Brain pericyte (primary cell): ENCODE results near the gene WDR93.
"Not testable (repeated sequence)": the region's sequence is repeated elsewhere in the genome, so short reads cannot be mapped to it uniquely, and the experiment has no call there.

ENCODE experiments used
- DNase-seq: peaks from one replicate; pipeline ENCODE4 v3.0.0-alpha.2; 2012; ENCODE audit warnings: low read depth, low spot score

WDR93 gene

DNA sequence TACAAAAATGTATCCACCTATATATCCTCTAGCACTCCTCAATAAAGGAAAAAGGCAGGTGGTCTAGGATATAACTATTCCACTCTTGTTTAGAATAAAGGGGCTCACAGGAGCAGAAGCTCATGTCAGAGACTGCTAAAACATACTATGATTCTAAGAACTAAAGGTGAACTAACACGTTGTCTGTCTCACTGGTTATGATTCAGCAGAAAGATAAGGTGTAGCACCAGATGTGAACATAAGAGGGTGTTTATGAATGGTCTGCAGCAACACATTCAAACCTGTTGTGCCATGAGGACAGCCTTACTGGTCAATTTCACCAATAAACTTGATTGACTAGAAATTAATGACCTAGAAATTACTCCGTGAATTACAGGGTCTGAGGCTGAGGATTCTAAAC, 4.6 kb upstream of the WDR93 start:
- DNase-seq = no peak

DNA sequence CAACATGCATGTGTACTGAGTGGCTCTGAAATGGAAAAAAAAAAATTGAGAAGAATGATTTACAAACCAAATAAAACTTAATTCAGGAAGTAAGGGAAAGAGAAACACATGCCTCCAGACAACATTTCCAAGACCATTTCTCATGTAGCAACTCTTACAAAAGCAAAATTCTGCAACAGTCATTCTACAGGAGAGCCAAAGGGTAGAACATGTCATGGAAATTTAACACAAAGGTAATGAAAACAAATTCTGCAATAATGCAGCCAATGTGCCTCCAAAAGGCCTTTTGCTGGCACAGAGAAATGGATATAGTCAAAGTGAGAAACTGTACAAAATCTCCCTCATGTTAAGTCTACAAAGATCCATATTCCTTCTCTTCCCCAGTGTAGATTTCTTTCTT, 4.1 kb upstream of the WDR93 start:
- DNase-seq = no peak

DNA sequence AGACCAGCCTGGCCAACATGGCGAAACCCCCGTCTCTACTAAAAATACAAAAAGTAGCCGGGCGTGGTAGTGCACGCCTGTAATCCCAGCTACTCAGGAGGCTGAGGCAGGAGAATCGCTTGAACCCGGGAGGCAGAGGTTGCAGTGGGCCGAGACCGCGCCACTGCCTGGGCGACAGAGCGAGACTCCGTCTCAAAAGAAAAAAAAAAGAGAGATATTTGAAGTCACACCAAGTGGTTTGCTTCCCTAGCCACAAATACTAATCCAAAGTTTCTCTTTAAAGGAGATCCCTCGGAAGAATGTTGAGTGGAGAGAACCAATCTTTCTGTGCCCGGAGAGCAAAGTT, 708 bp upstream of the WDR93 start:
- not testable (repeated sequence) for DNase-seq

DNA sequence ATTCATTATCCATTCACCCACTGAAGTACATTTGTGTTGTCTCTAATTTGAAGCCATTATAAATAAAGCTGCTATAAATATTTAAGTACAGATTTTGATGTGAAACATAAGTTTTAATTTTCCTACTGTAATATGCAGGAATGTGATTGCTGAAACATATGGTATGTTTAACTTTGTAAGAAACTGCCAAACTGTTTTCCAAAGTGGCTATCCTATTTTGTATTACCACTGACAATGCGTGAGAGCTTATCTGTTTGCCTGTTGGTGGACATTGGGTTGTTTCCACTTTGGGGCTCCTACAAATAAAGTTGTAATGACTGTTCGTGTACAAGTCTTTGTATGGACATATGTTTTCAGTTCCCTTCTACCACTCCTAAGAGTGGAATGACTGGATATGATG, 2.5 kb downstream of the WDR93 start:
- DNase-seq = no peak

DNA sequence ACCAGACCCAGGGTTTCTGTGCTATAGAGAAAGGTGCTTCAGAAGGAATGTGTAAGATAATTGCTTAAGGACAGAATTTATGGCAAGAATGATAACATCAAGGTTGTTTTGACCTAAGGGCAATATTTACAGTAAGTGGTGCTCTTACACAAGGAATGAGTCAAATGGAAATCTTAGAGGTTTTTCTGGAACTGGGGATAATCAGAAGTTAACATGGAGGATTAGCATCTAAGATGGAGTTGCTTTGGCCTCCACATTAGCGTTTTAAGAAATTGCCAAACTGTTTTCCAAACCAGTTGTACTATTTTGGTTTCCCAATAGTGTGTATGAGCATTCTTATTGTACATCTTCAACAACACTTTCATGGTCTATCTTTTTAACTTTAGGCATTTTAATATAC, 3.1 kb downstream of the WDR93 start:
- no peak for DNase-seq

DNA sequence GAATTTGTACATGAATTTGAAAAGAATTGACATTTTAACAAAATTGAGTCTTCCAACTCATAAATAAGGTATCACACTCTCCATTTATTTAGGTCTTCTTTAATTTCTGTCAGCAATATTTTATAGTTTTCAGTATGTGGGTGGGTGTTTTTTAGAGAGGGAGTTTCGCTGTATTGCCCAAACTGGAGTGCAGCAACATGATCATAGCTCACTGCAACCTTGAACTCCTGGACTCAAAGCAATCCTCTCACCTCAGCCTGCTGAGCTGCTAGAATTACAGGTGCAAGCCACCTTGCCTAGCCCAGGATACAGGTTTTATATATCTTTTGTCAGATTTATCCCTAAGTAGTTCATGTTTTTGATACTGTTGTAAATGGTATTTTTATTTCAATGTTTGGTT, 4.6 kb downstream of the WDR93 start:
- no peak for DNase-seq

DNA sequence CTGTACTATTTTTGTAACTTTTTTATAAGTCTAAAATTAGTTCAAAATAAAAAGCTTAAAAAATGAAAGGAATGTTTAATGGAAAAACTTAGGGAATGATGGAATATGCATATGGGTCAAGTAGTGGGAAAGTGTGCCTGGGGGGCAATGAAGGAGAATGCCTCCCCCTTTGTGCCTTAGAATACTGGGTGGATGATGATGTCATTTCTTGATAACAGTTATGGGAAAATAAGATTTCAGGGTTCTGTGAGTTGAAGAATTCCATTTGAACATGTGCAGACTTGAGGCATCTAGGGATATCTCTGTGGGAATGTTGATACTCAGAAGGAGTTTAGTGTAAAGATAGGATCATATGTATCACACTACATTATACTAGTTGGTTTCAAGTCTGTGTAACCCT, 13.8 kb downstream of the WDR93 start:
- no peak for DNase-seq

DNA sequence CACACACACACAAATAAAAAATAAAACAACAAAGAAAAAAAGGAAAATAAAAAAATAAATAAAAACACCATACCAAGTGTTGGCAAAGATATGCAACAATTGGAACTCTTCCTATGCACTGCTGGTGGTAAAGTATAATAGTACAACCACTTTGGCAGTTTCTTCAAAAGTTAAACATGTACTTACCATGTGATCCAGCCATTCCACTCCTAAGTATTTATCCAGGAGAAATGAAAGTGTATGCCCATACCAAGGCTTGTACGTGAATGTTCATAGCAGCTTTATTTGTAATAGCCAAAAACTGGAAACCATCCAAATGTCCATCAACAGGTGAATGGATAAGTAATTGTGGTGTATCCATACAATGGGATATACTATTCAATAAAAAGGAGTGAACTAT, 17.0 kb downstream of the WDR93 start:
- DNase-seq = no peak

DNA sequence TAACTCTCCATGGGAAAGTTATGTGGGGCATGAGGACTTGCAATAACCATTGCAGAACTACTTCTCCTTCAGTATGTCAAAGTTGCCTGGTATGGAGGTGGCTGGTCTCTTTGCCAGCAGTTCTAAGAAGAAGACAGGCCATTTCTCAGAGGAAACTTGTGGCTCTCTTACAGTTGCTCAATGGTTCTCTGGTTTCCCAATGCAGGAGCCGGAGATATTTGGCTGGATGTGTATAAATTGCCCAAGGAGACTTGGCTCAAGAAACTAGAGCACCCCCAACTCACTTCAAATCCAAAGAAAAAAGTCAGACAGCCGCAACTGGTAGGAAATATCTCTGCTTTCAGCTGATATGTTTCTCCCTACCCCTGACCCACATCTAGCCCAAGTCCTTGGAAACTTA, 24.2 kb downstream of the WDR93 start:
- DNase-seq = no peak

DNA sequence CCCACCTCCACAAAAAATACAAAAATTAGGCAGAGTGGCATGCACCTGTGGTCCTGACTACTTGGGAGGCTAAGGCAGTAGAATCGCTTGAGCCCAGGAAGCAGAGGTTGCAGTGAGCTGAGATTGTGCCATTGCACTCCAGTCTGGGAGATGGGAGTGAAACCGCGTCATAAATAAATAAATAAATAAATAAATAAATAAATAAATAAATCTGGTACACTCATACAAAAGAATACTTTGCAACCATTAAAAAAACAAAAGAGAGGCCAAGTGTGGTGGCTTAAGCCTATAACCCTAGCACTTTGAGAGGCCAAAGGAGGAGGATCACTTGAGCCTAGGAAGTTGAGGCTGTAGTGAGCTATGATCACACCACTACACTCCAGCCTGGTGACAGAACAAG, 32.4 kb downstream of the WDR93 start:
- no peak for DNase-seq

DNA sequence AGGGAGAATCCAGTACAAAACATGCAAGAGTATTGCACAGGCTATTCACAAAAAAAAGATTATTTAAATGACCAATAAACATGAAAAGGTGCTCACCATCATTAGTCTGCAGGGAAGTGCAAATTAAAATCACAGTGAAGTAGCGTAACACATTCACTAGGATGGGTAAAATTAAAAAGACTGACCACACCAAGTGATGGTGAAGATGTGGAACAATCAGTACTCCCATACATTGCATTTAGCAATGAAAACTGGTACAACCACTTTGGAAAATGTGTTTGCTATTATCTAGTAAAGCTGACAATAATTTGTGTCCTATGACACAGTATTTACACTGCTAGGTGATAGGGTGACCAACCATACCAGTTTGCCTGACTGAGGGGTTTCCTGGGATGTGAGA, 34.0 kb downstream of the WDR93 start:
- DNase-seq = no peak

DNA sequence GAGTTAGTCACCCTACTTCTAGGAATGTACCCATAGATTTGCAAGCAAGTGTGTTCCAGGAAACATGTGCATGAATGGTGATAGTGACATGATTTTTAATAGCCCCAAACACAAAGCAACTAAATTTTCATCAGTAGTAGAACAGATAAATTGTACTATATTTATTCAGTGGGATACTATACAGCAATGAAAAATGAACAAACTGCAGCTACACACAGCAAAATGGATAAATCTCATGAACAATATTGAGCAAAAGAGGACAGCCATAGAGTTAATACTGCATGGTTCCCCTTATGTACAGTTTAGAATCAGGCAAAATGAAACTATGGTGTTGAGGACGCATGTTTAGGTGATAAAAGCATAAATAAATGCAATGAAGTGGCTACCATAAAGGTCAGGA, 34.5 kb downstream of the WDR93 start:
- no peak for DNase-seq

DNA sequence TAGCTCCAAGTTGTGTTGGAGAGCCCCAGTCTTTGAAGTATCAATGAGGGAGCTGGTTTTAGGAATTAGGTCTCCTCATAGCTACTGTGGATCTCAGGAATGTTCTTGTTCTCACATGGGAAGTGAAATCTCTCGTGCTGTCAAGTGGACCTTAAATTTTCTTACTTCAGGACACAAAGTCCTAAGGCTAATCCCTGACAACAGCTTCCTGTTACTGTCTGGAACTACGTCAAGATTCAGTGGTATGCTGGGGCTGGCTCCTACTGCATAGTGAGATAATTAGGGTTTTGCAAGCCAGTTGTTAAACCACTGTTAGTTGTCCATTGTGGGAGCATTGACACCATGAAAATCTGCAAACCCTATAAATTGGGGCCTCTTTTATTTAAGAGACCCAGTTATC, 37.6 kb downstream of the WDR93 start:
- DNase-seq = no peak

DNA sequence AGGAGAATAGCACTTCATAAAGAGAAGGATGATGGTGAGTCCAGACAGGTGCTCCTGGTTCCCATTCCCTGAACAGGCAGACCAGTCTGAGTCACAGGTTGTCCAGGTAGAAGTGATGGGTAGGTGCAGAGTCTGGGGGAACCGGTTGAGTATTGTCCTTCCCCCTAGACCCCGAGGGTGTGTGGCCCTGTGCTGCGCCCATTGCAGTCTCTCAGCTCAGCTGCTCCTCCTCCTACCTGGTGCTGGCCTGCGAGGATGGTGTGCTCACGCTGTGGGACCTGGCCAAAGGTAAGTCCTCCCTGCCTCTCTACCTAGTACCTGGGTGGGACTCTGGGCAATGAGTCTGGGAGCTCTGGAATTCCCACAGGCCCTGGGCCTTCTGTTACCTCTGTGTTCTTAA, 40.7 kb downstream of the WDR93 start:
- no peak for DNase-seq

DNA sequence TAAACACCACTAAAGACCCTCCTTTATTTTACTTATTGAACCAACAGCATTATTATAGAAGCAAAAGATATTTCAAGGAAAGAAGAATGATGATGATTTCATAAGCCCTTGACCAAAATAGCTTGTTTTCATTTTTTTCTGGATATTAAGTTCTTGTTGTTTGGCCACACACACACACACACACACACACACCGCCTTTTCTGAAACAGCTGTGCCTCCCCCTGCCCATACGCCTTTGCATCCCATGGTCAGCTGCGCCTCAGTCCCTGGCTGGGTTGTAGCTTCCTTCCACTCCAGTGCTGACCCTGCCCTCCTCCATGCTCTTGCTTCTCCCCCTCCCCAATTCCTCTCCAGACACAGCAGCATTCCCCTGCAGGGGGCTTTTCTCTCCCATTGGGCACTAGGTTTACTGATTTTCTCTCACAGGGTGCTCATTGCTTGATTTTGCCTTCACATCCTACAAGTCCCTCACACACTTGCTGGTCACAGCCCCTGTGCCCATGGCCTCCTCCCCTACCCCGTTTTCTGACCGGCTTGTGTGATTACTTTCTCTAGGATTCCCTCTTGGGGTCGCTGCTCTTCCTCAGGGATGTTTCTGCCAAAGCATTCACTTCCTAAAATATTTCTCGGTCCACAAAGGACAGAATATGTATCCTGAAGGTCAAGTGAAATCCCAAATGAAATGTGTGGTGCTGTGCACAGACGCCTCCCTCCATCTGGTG, 42.0 kb downstream of the WDR93 start:
- no peak for DNase-seq

DNA sequence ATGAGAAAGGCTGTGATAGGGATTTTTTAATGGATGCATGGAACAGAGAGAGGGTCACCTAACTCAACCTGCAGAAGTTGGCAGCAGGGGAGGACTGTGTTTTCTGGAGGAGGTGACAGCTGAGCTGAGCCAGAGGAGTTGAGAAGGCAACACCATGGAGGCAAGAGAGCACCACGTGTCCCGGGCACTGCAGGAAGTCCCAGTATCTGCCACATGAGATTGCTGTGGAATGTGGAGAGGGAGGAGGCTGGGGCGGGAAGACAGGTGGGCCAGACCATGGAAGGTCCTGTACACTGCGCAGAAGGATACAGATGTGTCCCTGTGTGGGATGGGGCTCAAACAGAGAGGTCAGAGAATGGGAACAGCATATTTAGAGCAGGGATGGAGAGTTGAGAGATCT, 45.2 kb downstream of the WDR93 start:
- DNase-seq = no peak

DNA sequence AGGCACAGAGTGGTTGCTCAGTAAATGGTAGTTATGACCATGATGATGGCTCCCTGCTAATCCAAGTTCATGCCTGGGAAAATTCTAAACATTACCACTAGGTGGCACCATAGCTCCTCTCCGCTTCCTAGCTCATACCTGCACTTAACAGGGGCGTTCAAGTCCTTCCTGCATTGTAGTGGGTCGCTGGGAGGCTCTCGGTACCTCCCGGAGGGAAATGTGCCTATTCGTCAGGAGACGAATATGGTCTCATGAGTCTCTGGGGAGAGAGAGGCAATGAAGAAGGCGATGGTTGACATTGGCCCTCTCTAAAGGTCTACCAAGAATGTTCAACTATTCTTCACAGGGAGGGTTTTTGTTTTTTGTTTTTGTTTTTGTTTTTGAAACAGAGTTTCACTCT, 49.5 kb downstream of the WDR93 start:
- DNase-seq = peak; percentile 61

DNA sequence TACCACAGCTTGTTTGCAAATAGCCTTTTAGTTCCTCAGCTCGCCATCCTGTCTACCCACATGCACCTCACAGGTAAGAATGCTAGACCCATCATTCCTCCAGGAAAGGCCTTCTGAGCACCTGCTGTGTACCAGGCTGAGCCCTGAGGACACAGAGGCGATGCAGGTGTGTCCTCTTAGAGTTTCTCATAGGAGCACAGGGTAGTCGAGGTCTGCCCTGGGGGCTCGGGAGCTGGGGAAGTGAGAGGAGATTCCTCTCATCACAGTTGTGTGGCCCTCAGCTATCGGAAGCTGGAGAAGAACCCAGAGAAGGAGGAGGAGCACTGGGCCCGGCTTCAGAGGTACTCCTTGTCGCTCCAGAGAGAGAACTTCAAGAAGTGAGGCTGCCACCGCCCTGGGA, 52.4 kb downstream of the WDR93 start:
- no peak for DNase-seq

DNA sequence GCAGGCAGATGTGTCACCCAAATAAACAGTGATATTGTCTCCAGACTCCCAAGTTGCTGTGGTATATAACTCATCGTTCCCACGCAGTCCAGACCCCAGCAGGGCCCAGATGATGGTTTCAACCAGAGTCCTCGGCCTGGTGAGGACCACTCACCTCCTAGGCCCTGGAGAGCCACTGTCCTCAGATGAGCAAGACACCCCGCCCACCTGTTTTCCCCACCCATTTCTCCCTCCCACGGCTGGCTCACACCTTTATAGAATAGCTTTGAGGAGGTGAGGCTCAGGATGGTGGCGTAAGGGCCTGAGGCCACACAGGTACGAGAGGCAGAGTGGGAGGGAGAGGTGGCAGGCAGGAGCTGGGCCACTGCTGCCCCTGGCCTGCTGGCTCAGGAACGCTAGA, 53.0 kb downstream of the WDR93 start:
- DNase-seq = no peak

DNA sequence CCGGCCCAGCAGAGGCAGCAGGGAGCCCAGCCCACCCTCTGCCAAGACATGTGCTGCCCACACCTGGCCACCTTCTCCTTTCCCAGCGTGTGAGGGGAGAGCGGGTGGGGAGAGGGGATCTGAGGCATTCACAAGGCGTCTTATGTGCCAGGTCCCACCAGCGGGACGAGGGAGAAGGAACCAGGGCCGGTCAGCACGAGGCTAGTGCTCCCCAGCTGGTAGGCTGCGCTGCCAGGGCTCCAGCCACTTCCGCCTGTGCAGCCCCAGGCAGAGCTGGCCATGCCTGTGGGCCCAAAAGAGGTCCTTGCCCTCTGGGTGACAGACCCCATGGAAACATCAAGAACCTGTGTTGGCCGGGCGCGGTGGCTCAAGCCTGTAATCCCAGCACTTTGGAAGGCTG, 54.5 kb downstream of the WDR93 start:
- DNase-seq = no peak

DNA sequence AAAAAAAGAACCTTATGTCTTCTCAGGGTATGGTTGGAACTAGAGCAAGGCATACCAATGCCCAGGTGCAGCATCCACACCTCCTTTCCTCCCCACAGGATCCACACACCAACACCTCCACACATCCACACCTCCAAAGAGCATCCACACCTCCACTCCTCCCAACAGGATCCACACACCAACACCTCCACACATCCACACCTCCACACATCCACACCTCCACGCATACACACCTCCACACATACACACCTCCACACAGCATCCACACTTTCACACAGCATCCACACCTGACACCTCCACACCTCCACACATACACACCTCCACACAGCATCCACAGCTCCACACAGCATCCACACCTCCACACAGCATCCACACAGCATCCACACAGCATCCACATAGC, 55.2 kb downstream of the WDR93 start:
- DNase-seq = no peak

DNA sequence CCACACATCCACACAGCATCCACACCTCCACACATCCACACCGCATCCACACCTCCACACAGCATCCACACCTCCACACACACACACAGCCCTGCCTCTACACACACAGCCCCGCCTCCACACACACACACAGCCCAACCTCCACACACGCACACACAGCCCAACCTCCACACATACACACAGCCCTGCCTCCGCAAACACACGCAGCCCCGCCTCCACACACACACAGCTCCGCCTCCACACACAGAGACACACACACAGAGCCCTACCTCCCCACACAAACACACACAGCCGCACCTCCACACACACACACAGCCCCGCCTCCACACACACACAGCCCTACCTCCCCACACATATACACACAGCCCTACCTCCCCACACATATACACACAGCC, 55.8 kb downstream of the WDR93 start:
- no peak for DNase-seq

DNA sequence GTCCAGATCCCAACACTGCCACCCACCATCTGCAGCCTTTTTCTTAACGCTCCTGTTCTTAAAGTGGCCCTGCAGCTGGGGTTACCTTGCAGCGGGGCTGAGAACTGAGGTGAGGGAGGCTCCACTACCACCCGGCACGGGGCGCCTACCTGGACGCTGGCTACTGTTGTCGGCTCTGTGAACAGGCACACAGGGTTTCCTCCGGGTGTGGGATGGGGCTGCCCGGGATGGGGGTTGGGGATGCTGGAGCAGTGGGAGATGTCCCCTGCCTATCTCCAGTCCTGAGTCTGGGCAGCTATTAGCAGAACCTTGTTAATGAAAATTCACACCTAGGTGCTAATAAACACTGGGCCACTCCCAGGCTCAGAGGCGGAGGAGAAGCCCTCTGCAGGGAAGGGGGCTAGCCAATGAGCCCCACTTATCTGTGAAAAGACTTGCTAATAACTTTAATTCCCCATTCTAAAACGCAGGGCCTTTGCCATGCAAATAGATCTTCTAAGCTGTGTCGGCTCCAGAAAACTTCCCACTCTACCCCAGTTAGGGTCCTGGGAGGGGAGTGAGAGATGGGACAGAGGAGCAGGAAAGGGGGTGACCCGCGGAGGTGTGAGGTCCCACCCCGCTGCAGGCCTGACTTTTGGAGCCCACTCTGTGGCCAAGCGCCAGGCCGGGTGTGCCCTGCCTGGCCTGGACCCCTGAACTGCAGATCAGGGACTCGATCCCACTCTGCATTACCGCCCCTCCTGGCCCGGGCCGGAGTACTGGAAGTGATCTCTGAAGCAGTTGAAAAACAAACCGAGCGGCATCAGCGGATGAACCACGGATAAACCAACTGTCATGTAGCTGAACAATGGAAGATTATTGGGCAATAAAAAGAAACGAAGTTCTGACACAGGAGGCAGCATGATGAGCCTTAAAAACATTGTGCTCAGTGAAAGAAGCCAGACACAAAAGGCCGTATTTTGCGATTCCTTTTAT, 57.4 kb downstream of the WDR93 start:
- no peak for DNase-seq
